Measurements from ENCODE around the gene PPM1E.

Gene PPM1E

GRCh38 chr17:58966208-58966607 lies 210.6 kb downstream of the PPM1E start:
- no peak for DNase-seq (ENCODE audit: low read depth)
- TF ChIP-seq, protein P1, sequence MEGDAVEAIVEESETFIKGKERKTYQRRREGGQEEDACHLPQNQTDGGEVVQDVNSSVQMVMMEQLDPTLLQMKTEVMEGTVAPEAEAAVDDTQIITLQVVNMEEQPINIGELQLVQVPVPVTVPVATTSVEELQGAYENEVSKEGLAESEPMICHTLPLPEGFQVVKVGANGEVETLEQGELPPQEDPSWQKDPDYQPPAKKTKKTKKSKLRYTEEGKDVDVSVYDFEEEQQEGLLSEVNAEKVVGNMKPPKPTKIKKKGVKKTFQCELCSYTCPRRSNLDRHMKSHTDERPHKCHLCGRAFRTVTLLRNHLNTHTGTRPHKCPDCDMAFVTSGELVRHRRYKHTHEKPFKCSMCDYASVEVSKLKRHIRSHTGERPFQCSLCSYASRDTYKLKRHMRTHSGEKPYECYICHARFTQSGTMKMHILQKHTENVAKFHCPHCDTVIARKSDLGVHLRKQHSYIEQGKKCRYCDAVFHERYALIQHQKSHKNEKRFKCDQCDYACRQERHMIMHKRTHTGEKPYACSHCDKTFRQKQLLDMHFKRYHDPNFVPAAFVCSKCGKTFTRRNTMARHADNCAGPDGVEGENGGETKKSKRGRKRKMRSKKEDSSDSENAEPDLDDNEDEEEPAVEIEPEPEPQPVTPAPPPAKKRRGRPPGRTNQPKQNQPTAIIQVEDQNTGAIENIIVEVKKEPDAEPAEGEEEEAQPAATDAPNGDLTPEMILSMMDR (IDR thresholded peaks at IDR 0.05; ENCODE audit: low read length, missing control alignments): no peak

DNA sequence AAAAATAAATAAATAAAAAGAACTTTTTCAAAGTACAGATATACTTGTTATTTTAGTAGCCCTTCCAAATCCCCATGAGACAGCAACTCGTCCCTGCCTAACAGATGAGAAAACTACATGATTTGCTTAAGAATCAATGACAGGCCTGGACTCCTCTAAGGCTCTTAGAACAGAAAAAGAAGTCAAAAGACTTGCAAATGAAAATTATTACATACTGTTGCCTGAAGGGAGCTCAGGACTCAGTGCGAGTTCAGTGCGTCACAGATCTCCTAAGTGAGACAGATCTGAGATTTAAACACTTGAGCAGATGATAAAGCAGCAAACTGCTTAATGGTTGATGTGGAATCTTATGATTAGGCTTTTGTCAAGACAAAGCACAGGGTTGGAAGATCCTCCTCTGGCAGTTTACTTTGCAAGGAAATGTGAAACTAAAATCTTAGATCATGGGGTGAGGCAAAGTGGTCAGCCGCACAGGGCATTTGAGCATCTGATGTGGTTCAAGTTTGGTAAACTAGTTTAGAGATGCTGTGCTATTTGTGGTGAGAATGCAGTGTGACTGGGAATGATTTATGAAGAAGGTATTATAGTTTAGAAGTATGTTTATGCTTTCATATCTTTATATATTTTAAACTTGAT lies 212.9 kb downstream of the PPM1E start:
- TF ChIP-seq, protein P1 (IDR thresholded peaks at IDR 0.05; ENCODE audit: low read length, missing control alignments): no peak
- DNase-seq (ENCODE audit: low read depth): no peak
- H3K4me3 ChIP-seq (replicated peaks; ENCODE audit: low read depth, low read length): no peak overlapping the region

More at GRCh38 chr17:58966208-58966607, 210.6 kb downstream of the PPM1E start:
- H3K4me3 ChIP-seq (replicated peaks; ENCODE audit: low read depth, low read length): no peak overlapping the region

DNA sequence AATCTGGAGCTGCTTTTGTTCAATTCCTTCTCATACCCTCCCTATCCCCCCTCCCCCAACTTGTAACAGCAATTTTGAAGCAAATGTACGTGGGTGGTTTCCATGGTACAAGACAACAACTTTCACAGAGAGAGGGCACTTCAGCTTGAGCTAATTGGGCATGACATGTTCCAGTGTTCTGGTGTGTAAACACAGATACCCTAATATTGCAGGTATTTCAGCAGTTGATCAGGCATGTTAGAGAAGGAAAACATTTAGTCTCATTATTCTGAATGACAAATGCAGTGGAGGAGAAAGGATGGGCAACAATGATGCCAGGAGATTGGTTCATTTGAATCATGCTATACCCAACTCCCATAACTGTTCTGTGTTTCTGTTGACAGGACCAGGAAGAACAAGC lies 213.5 kb downstream of the PPM1E start:
- no peak for DNase-seq (ENCODE audit: low read depth)
- no peak overlapping the region for H3K4me3 ChIP-seq (replicated peaks; ENCODE audit: low read depth, low read length)
- TF ChIP-seq, protein P1 (IDR thresholded peaks at IDR 0.05; ENCODE audit: low read length, missing control alignments): no peak

DNA sequence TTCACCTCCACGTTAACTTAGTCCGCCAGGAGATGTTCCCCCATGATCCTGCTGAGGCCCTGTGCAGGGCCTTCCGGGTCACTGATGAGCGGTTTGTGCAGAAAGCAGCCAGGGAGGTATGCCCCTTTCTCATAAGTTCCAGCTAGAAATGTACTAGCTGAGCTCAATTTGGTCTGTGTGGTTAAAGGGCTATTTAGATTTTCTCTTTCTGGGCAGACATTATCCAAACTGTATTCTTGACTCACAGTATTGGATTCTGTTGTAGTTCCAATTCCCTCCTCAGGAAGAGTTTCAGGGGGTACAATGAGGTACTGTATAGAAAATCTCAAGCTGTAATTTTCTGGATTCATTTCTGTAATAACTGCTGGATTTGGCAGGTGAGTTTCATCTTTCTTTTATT lies 214.0 kb downstream of the PPM1E start:
- TF ChIP-seq, protein P1 (IDR thresholded peaks at IDR 0.05; ENCODE audit: low read length, missing control alignments): no peak
- no peak for DNase-seq (ENCODE audit: low read depth)
- no peak overlapping the region for H3K4me3 ChIP-seq (replicated peaks; ENCODE audit: low read depth, low read length)

- TF ChIP-seq, protein P1 (IDR thresholded peaks at IDR 0.05; ENCODE audit: low read length, missing control alignments): no peak
- DNase-seq (ENCODE audit: low read depth): no peak
- H3K4me3 ChIP-seq (replicated peaks; ENCODE audit: low read depth, low read length): no peak overlapping the region
Observed at GRCh38 chr17:58970609-58971450, 215.2 kb downstream of the PPM1E start.

GRCh38 chr17:58974354-58974753 lies 218.7 kb downstream of the PPM1E start:
- no peak overlapping the region for H3K4me3 ChIP-seq (replicated peaks; ENCODE audit: low read depth, low read length)
- TF ChIP-seq, protein P1 (IDR thresholded peaks at IDR 0.05; ENCODE audit: low read length, missing control alignments): no peak
- no peak for DNase-seq (ENCODE audit: low read depth)
